ENCODE measurements around the gene SKAP2.

SKAP2 gene

DNA sequence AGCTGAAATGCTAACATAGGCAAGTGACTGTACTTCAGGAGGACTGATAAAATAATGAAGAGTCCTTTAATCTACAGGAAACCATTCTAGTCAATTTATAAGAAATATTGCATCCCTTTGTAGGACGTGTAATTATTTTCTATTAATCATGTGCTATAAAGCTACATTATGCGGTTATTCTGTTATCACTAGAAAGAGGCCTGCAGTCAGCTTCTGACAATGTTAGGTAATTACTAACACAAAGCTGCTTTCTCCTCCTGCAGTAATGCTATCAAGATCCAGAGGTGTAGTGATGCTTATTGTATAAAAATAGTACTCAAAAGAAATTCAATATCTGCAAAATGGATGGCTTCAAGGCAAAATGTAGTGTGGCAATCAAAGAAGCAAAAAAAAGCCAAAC is 191.1 kb downstream of the SKAP2 start:
- Histone ChIP-seq H3K4me1 (ENCODE audit: control insufficient read depth, insufficient read depth, low read length) (peaks cover 15% of the 10 kb centered on the region), H3K4me3 (ENCODE audit: low read depth, low read length) (no peak overlapping the region), H3K27ac (ENCODE audit: extremely low read depth, low read depth, low read length) (no peak overlapping the region), H3K9me3 (ENCODE audit: control insufficient read depth, insufficient read depth, low read depth, low read length) (no peaks in the 10 kb centered on the region), H3K36me3 (ENCODE audit: control insufficient read depth in 2 of 2, insufficient read depth in 1 of 2, low read length in 2 of 2) (no peaks in the 10 kb centered on the region)
- CTCF ChIA-PET, result interaction anchor here (0.7 kb wide), 1 partner anchor 436 kb away, joined by 3 read pairs; no protein-coding TSS in a partner anchor
- POLR2A ChIA-PET, result no interaction called here
- TF ChIP-seq, protein P1, sequence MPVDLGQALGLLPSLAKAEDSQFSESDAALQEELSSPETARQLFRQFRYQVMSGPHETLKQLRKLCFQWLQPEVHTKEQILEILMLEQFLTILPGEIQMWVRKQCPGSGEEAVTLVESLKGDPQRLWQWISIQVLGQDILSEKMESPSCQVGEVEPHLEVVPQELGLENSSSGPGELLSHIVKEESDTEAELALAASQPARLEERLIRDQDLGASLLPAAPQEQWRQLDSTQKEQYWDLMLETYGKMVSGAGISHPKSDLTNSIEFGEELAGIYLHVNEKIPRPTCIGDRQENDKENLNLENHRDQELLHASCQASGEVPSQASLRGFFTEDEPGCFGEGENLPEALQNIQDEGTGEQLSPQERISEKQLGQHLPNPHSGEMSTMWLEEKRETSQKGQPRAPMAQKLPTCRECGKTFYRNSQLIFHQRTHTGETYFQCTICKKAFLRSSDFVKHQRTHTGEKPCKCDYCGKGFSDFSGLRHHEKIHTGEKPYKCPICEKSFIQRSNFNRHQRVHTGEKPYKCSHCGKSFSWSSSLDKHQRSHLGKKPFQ (tag by site-specific recombination; IDR thresholded peaks at IDR 0.05), result no peak
- TF ChIP-seq ZNF366 (tag by site-specific recombination; conservative IDR thresholded peaks at IDR 0.05), result no peak
- TF ChIP-seq, protein P2, sequence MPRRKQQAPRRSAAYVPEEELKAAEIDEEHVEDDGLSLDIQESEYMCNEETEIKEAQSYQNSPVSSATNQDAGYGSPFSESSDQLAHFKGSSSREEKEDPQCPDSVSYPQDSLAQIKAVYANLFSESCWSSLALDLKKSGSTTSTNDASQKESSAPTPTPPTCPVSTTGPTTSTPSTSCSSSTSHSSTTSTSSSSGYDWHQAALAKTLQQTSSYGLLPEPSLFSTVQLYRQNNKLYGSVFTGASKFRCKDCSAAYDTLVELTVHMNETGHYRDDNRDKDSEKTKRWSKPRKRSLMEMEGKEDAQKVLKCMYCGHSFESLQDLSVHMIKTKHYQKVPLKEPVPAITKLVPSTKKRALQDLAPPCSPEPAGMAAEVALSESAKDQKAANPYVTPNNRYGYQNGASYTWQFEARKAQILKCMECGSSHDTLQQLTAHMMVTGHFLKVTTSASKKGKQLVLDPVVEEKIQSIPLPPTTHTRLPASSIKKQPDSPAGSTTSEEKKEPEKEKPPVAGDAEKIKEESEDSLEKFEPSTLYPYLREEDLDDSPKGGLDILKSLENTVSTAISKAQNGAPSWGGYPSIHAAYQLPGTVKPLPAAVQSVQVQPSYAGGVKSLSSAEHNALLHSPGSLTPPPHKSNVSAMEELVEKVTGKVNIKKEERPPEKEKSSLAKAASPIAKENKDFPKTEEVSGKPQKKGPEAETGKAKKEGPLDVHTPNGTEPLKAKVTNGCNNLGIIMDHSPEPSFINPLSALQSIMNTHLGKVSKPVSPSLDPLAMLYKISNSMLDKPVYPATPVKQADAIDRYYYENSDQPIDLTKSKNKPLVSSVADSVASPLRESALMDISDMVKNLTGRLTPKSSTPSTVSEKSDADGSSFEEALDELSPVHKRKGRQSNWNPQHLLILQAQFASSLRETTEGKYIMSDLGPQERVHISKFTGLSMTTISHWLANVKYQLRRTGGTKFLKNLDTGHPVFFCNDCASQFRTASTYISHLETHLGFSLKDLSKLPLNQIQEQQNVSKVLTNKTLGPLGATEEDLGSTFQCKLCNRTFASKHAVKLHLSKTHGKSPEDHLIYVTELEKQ (tag by site-specific recombination; IDR thresholded peaks at IDR 0.05; ENCODE audit: borderline replicate concordance), result no peak
- TF ChIP-seq ZNF596 (tag by site-specific recombination; IDR thresholded peaks at IDR 0.05), result no peak
- no peak for TF ChIP-seq HOXA7 (CRISPR knock-in tag; IDR thresholded peaks at IDR 0.05; ENCODE audit: borderline replicate concordance)
- no peak for TF ChIP-seq ZNF133 (tag by site-specific recombination; IDR thresholded peaks at IDR 0.05)
- TF ChIP-seq, protein P3, sequence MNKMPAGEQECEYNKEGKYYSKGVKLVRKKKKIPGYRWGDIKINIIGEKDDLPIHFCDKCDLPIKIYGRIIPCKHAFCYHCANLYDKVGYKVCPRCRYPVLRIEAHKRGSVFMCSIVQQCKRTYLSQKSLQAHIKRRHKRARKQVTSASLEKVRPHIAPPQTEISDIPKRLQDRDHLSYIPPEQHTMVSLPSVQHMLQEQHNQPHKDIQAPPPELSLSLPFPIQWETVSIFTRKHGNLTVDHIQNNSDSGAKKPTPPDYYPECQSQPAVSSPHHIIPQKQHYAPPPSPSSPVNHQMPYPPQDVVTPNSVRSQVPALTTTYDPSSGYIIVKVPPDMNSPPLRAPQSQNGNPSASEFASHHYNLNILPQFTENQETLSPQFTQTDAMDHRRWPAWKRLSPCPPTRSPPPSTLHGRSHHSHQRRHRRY (tag by site-specific recombination; IDR thresholded peaks at IDR 0.05), result no peak
- no peak for TF ChIP-seq ZNF768 (tag by site-specific recombination; IDR thresholded peaks at IDR 0.05)
- TF ChIP-seq ZEB2 (tag by site-specific recombination; IDR thresholded peaks at IDR 0.05), result no peak
- TF ChIP-seq, protein P4, sequence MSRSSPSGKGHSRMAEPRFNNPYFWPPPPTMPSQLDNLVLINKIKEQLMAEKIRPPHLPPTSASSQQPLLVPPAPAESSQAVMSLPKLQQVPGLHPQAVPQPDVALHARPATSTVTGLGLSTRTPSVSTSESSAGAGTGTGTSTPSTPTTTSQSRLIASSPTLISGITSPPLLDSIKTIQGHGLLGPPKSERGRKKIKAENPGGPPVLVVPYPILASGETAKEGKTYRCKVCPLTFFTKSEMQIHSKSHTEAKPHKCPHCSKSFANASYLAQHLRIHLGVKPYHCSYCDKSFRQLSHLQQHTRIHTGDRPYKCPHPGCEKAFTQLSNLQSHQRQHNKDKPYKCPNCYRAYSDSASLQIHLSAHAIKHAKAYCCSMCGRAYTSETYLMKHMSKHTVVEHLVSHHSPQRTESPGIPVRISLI (tag by site-specific recombination; IDR thresholded peaks at IDR 0.05), result no peak
- TF ChIP-seq, protein P5, sequence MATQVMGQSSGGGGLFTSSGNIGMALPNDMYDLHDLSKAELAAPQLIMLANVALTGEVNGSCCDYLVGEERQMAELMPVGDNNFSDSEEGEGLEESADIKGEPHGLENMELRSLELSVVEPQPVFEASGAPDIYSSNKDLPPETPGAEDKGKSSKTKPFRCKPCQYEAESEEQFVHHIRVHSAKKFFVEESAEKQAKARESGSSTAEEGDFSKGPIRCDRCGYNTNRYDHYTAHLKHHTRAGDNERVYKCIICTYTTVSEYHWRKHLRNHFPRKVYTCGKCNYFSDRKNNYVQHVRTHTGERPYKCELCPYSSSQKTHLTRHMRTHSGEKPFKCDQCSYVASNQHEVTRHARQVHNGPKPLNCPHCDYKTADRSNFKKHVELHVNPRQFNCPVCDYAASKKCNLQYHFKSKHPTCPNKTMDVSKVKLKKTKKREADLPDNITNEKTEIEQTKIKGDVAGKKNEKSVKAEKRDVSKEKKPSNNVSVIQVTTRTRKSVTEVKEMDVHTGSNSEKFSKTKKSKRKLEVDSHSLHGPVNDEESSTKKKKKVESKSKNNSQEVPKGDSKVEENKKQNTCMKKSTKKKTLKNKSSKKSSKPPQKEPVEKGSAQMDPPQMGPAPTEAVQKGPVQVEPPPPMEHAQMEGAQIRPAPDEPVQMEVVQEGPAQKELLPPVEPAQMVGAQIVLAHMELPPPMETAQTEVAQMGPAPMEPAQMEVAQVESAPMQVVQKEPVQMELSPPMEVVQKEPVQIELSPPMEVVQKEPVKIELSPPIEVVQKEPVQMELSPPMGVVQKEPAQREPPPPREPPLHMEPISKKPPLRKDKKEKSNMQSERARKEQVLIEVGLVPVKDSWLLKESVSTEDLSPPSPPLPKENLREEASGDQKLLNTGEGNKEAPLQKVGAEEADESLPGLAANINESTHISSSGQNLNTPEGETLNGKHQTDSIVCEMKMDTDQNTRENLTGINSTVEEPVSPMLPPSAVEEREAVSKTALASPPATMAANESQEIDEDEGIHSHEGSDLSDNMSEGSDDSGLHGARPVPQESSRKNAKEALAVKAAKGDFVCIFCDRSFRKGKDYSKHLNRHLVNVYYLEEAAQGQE (tag by site-specific recombination; IDR thresholded peaks at IDR 0.05), result no peak
- TF ChIP-seq ZNF426 (tag by site-specific recombination; IDR thresholded peaks at IDR 0.05), result no peak
- no peak for TF ChIP-seq ZNF664 (tag by site-specific recombination; IDR thresholded peaks at IDR 0.05)
- TF ChIP-seq GLI2 (tag by site-specific recombination; IDR thresholded peaks at IDR 0.05; ENCODE audit: borderline replicate concordance, low read depth), result no peak
- no peak for TF ChIP-seq GLIS1 (tag by site-specific recombination; IDR thresholded peaks at IDR 0.05)
- no peak for TF ChIP-seq ZNF112 (tag by site-specific recombination; IDR thresholded peaks at IDR 0.05)
- TF ChIP-seq ZNF335 (tag by site-specific recombination; conservative IDR thresholded peaks at IDR 0.05), result no peak
- no peak for TF ChIP-seq ZNF211 (tag by site-specific recombination; IDR thresholded peaks at IDR 0.05; ENCODE audit: low read depth)
- TF ChIP-seq, protein P6, sequence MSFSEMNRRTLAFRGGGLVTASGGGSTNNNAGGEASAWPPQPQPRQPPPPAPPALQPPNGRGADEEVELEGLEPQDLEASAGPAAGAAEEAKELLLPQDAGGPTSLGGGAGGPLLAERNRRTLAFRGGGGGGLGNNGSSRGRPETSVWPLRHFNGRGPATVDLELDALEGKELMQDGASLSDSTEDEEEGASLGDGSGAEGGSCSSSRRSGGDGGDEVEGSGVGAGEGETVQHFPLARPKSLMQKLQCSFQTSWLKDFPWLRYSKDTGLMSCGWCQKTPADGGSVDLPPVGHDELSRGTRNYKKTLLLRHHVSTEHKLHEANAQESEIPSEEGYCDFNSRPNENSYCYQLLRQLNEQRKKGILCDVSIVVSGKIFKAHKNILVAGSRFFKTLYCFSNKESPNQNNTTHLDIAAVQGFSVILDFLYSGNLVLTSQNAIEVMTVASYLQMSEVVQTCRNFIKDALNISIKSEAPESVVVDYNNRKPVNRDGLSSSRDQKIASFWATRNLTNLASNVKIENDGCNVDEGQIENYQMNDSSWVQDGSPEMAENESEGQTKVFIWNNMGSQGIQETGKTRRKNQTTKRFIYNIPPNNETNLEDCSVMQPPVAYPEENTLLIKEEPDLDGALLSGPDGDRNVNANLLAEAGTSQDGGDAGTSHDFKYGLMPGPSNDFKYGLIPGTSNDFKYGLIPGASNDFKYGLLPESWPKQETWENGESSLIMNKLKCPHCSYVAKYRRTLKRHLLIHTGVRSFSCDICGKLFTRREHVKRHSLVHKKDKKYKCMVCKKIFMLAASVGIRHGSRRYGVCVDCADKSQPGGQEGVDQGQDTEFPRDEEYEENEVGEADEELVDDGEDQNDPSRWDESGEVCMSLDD (tag by site-specific recombination; IDR thresholded peaks at IDR 0.05), result no peak
